HG03039 (cell line): ENCODE data around the gene CDS2.

Source experiments
- ATAC-seq: cut with Tn5 transposase; IDR thresholded peaks from one replicate; pipeline ENCODE4 v1.9.1; 2021; ENCODE audit warnings: mild to moderate bottlenecking, moderate library complexity; ENCODE audit not compliant: unreplicated experiment

CDS2 gene

DNA sequence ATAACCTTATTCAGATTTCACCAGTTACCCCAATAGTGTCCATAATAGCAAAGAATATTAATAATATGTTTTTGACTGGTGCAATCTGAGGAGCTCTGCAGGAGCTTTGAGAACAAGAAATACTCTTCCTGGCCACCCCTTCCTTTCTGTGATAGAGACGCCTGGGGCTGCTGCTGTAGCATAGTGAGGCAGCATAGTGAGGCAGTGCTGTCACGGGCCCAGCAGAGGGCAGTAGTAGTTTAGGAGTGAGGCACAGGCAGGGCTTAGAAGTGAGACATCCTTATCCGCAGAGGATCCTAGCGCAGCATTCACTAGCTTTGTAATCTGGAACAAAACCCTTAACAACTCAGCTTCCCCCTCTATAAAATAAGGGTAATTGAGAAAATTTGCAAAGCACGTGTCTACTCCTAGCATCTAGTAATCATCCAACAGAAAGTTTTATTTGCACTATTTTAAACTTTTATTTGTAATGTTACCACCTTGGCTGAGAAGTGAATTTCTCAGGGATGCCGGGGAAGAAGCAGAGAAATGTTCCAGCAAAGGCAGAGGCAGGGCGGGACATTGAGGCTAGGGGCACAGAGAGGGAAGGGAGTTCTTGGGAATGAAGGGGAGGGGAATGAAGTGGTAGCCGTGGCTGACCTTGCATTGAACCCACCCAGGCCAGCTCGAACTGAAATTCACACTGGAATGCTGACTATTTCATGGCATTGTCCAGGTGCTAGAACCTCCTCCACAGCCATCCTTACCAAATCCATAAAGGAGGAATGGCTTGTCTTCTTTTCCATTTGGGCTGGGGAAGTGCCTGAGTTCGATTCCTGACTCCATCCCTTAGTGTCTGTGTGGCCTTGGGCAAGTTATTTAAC is 78.8 kb downstream of the CDS2 start:
- peak; percentile 93 for ATAC-seq

DNA sequence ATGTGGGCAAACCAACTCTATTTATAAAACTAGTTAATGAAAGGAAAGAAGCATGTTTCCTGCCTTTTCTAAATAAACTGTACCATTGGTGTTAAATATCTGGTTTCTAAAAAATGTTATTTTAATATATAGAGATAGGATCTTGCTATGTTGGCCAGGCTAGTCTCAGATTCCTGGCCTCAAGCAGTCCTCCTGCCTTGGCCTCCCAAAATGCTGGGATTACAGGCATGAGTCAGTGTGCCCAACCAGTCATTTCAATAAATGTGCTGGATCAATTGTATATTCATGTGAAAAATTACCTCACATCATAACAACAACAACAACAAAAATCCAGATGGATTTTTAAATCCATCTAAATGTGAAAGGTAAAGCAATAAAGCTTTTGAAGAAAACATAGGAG is 80.3 kb downstream of the CDS2 start:
- no peak for ATAC-seq

DNA sequence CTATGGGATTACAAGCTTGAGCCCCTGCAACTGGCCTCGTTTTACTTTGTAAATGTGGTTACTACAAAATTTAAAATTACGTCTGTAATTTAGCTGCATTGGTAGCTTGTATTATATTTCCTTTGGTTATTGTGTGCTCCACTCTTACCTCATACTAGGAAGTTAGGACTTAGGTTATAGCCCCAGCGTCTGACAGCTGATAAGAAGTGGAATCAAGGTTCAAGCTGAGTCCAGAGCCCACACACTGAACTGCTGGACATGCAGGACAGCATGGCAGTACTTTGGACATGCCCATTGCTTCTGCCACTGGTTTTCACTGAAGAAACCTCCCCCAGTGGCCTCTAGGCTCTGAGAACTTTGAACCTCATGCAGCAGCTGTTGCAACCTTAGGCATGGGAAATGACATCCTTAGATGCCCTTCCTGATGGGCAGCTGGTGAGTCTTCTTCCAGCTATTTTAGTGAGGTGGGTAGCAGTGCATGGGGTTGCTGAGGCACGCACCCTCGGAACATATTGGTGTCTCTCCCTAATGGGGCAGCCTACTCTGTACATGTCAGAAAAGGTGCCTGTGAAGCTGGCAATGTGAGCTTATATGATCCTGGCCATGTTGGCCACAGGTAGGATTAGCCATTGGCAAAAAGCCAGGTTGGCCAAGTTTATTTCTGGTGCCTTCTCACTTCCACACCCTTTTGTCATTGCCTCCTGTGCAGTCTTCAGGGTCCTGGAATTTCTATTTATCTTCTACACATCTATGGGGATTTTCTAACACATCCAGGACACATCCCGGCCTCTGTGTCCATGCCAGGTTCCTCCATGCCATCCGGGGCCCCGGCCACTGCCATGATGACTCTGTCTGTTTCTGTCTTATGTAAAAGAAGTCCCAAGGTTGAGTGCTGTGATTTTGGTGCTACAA is 85.3 kb downstream of the CDS2 start:
- ATAC-seq: no peak

GRCh38 chr20:5212907-5213487 is 86.2 kb downstream of the CDS2 start:
- no peak for ATAC-seq

GRCh38 chr20:5214826-5215225 is 88.0 kb downstream of the CDS2 start:
- no peak for ATAC-seq

DNA sequence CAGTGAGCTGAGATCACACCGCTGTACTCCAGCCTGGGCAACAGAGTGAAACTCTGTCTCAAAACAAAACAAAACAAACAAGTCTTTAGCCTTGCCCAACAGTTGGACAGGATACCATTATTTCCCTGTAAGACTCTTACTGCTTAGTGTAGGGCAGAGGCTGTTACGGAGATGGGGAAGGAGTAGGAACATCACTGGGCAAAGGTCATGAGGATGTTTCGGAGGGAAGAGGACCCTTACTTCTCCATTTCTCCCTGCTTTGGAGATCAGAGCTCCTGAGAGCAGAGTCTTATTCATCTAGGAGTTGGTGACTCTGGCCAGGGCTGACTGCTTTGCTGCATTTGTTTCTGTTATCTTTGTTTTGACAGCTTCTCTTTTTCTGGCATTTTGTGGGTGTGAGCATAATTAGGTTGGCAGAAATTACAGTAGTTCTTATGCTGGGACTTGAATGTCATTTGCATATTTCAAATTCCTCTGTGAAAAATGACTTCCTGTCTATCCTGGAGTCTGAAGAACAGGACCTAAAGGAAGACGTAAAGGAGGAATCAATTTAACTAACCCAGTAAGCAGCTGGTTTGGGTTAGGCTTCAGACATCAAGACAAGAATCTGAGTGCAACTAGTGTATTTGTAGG is 89.0 kb downstream of the CDS2 start:
- ATAC-seq: no peak

DNA sequence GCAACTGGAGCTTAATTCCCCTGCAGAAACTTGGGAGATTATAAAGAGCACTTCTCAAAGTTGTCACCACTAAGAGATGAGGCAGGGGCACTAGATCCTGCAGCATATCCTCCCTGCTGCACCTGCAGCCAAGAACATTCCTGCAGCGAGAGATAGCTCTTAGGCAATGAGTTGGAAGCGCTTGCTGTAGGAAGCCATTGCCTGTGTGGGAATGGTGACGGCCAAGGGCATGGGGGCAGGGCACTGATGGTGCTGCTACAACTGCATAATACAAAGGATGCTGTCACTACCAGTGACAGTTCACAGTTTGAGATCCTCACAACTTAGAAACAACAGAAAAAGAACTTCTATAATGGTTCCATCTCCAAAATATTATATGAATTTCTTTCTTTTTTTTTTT is 89.9 kb downstream of the CDS2 start:
- no peak for ATAC-seq

GRCh38 chr20:5217616-5218015 is 90.8 kb downstream of the CDS2 start:
- no peak for ATAC-seq

DNA sequence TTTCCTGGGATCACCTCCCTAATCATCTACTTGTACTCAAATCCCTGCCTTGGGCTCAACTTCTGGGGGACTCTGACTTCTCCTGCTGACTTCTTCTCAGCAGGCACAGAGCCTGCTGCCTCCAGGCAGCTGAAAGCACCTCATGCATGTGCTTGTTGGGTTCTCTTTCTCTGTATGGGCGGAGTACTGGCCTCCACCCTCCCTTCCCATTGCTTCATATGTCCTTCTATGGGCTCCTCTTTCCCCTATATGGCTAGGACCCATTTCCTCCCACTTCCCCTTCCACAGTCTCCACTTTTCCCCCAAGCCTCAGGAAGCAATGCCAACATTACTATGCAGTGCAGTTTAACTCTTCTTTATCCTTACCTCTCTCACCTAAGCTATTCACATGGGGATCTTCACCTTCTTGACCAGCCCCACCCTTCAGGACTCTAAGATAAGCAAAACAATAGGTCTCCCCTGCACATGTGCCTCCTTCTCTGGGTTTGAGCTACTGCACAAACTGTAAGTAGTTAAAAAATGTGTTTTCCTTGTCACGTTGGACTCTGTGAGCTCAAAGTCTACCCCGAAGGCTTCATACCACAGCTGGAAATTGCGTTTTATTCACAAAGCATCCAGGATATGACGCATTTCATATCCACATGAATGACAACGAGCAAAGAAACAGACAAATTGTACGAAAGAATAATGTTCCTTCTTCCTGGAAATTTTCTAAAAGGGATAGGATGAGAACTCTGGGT is 93.7 kb downstream of the CDS2 start:
- no peak for ATAC-seq

DNA sequence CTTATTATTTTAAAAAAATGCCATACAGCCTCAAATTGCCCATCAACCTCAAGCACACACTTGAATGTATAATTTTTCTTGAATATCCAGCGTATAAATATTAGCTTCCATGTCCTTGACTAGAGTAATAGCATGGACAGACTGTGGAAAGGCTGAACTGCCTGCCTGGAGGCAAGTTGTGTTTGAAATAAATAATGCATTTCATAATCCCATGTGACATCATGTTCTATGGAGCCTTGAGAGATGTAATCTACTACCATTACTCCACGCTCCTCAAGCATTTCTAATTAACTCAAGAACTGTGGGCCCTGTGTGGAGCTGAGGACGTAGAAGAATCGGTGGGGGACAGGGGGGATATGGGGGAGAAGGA is 94.2 kb downstream of the CDS2 start:
- no peak for ATAC-seq

DNA sequence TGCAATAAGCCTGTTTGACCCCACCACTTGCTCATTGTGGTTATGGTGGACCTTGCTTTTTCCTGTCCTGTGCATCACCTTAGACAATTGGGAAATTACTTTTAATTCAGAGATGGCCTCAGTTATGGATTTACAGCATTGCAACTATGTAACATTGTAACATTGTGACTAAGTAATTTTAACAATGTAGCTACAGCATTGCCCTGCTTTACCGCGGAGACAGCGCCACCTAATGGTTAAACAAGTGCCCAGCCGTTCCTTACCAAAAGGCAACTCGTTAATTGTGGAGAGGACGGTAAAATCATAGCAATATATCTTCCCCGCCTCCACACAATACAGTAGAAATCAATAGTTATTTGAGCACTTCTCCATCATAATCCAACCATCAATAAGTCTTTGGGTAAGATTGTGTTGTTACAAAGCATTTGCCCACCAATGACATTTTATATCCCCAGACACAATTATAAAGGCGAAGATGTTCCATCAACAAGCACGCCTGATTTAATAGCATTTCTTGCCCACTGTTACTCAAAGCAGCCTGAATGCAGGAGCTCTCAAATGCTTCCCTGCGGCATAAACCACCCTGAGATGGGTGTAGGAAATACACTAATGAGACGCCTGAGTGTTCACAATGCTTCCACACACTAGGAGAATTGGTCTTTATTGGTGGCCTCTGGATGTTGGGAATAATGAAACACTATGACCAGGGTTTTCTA is 96.3 kb downstream of the CDS2 start:
- ATAC-seq: no peak

DNA sequence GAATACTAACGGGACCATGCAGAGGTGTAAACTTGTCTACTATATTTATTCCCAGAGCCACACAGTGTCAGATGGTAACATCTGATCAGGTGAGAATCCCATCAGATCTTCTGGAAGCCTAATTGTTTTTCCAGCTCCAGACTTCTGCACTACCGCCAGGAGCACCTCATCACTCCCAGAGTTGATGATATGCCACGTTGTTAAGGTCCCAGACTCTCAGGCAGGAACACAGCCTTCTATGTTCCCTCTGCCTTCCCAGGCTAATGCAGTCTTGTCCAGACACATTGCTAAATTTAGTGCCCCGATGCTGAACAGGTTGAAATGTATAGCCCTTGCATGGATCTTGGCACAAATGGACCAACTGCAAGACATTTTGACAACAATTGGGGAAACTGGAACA is 103.7 kb downstream of the CDS2 start:
- no peak for ATAC-seq

DNA sequence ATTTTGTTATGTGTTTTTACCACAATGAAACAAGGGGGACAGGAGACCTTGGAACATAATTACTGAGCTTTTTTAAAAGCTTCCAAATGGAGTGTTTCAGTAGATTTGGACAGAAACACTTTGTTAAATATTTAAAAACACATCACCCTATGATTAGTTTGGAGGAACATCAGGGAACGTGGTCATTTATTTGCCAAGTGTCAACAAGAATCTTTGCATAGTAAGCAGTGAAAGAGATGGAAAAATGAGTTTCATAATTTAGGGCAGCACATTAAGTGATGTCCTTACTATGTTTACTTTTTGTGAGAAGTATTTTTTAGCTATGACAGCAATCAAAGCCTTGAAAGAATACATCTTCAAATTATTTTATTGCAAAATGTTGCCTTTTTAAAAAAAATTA is 107.3 kb downstream of the CDS2 start:
- ATAC-seq: no peak

GRCh38 chr20:5234978-5235377 is 108.2 kb downstream of the CDS2 start:
- no peak for ATAC-seq
